Endothelial cell of umbilical vein (primary cell): ENCODE data around the gene LUZP4.

Experiments
- CTCF ChIP-seq, 2 donors: IDR thresholded peaks; 1 replicate in 1 of 2; 2 replicates in 1 of 2; pipeline ENCODE4 v1.5.1; 2011; ENCODE audit warnings: low read length in 2 of 2, mild to moderate bottlenecking in 2 of 2, moderate library complexity in 2 of 2, control low read depth in 1 of 2, inconsistent platforms in 1 of 2, low read depth in 1 of 2; ENCODE audit not compliant: insufficient read depth in 1 of 2; ENCODE audit errors: extremely low read depth in 1 of 2
- EZH2 ChIP-seq: IDR thresholded peaks from 2 replicates; pipeline ENCODE4 v1.6.1; 2012; ENCODE audit warnings: borderline replicate concordance, low read depth, mild to moderate bottlenecking, moderate library complexity, low read length, inconsistent platforms; ENCODE audit not compliant: severe bottlenecking
- MAX ChIP-seq: IDR thresholded peaks from 2 replicates; pipeline ENCODE4 v1.6.1; 2011; ENCODE audit not compliant: insufficient read depth, insufficient read length
- MYC ChIP-seq: IDR thresholded peaks from one replicate; pipeline ENCODE4 v1.6.1; 2011; ENCODE audit warnings: mild to moderate bottlenecking, low read depth, low read length
- POLR2A ChIP-seq: IDR thresholded peaks from 2 replicates; pipeline ENCODE4 v1.6.1; 2012; ENCODE audit warnings: low read depth, mild to moderate bottlenecking, control low read depth, low read length
- POLR2AphosphoS5 ChIP-seq: IDR thresholded peaks from 2 replicates; pipeline ENCODE4 v1.6.1; 2012; ENCODE audit warnings: low read depth, mild to moderate bottlenecking, control low read depth, low read length, moderate library complexity; ENCODE audit not compliant: insufficient read depth

- no peak for TF ChIP-seq POLR2A
- TF ChIP-seq CTCF (IDR thresholded peaks at IDR 0.05; ENCODE audit: extremely low read depth in 1 of 2, insufficient read depth in 1 of 2, low read depth in 1 of 2, low read length in 2 of 2), result no peak
- no peak for TF ChIP-seq MAX
- TF ChIP-seq POLR2AphosphoS5, result no peak
- no peak for TF ChIP-seq MYC
- no peak for TF ChIP-seq EZH2
These were observed 20.3 kb upstream of the LUZP4 start for GRCh38 chrX:115269051-115269683.
